Measurements from ENCODE around the gene IFIT1B. TPM values are rescaled to one million over a fixed set of nuclear protein-coding genes. Genes with fewer than 3 reads are reported as not detected.

The IFIT1B gene
- total and polyA plus RNA-seq, 10 of the 15 experiments (the other 5 are each of a cell fraction or from before 2014, with no cell fraction given), result 0.04 TPM; not detected in 9

DNA sequence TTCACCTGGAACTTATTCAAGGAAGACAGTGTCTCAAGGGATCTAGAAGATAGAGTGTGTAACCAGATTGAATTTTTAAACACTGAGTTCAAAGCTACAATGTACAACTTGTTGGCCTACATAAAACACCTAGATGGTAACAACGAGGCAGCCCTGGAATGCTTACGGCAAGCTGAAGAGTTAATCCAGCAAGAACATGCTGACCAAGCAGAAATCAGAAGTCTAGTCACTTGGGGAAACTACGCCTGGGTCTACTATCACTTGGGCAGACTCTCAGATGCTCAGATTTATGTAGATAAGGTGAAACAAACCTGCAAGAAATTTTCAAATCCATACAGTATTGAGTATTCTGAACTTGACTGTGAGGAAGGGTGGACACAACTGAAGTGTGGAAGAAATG lies 39.1 kb upstream of the IFIT1B start:
- Histone ChIP-seq H3K4me3 (no peak overlapping the region), H3K9ac (ENCODE audit: control insufficient read depth, insufficient read depth, low read length) (no peak overlapping the region), H3K4me1 (ENCODE audit: control insufficient read depth, insufficient read depth, low read length) (no peaks in the 10 kb centered on the region), H3K27me3 (replicated peaks in 1 of 2; ENCODE audit: control insufficient read depth in 2 of 2, insufficient read depth in 2 of 2, low read length in 1 of 2) (no peaks in the 10 kb centered on the region), H3K27ac (ENCODE audit: control insufficient read depth, insufficient read depth) (no peak overlapping the region), H2AFZ (ENCODE audit: control insufficient read depth, low read depth, low read length) (no peak overlapping the region), H4K20me1 (ENCODE audit: control insufficient read depth, insufficient read depth) (no peaks in the 10 kb centered on the region), H3K36me3 (ENCODE audit: control insufficient read depth in 2 of 2, insufficient read depth in 2 of 2, low read length in 1 of 2) (peaks cover 6 to 22% of the 10 kb centered on the region in 2 experiments), H3K79me2 (ENCODE audit: control insufficient read depth, insufficient read depth, low read length) (peaks cover 22% of the 10 kb centered on the region), H3K4me2 (ENCODE audit: control insufficient read depth, insufficient read depth) (no peak overlapping the region), H3K9me3 (replicated peaks; ENCODE audit: control insufficient read depth, insufficient read depth, low read length) (no peaks in the 10 kb centered on the region)
- intact Hi-C loops (cut with micrococcal nuclease; ENCODE audit: unreplicated experiment), result no loop called here
- DNase-seq (ENCODE audit: low read depth, low spot score) (no peak), ATAC-seq (no peak), FAIRE-seq (no peak)
- TF ChIP-seq, protein P1, sequence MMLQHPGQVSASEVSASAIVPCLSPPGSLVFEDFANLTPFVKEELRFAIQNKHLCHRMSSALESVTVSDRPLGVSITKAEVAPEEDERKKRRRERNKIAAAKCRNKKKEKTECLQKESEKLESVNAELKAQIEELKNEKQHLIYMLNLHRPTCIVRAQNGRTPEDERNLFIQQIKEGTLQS (IDR thresholded peaks at IDR 0.05; ENCODE audit: borderline replicate concordance, extremely low read depth, low read depth, low read length), result no peak
- no peak for TF ChIP-seq CBX3 (IDR thresholded peaks at IDR 0.05; ENCODE audit: borderline replicate concordance, low read depth)
- TF ChIP-seq PML (IDR thresholded peaks at IDR 0.05; ENCODE audit: low read length), result no peak
- TF ChIP-seq POLR2AphosphoS2 (IDR thresholded peaks at IDR 0.05; ENCODE audit: low read depth, low read length), result no peak
- TF ChIP-seq KLF5 (IDR thresholded peaks at IDR 0.05; ENCODE audit: partially characterized antibody), result no peak
- no peak for TF ChIP-seq POLR2A (IDR thresholded peaks at IDR 0.05; ENCODE audit: low read depth, low read length)
- TF ChIP-seq, protein P2, sequence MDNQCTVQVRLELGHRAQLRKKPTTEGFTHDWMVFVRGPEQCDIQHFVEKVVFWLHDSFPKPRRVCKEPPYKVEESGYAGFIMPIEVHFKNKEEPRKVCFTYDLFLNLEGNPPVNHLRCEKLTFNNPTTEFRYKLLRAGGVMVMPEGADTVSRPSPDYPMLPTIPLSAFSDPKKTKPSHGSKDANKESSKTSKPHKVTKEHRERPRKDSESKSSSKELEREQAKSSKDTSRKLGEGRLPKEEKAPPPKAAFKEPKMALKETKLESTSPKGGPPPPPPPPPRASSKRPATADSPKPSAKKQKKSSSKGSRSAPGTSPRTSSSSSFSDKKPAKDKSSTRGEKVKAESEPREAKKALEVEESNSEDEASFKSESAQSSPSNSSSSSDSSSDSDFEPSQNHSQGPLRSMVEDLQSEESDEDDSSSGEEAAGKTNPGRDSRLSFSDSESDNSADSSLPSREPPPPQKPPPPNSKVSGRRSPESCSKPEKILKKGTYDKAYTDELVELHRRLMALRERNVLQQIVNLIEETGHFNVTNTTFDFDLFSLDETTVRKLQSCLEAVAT (IDR thresholded peaks at IDR 0.05), result no peak
- TF ChIP-seq YY1 (IDR thresholded peaks at IDR 0.05; ENCODE audit: low read depth, low read length), result no peak
- no peak for TF ChIP-seq REST (IDR thresholded peaks at IDR 0.05; ENCODE audit: low read depth, low read length)
- TF ChIP-seq ASH2L (IDR thresholded peaks at IDR 0.05; ENCODE audit: borderline replicate concordance, low read depth), result no peak
- TF ChIP-seq, protein P3, sequence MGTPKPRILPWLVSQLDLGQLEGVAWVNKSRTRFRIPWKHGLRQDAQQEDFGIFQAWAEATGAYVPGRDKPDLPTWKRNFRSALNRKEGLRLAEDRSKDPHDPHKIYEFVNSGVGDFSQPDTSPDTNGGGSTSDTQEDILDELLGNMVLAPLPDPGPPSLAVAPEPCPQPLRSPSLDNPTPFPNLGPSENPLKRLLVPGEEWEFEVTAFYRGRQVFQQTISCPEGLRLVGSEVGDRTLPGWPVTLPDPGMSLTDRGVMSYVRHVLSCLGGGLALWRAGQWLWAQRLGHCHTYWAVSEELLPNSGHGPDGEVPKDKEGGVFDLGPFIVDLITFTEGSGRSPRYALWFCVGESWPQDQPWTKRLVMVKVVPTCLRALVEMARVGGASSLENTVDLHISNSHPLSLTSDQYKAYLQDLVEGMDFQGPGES (IDR thresholded peaks at IDR 0.05), result no peak
- TF ChIP-seq RB1 (IDR thresholded peaks at IDR 0.05; ENCODE audit: borderline replicate concordance), result no peak
- TF ChIP-seq MEF2A (IDR thresholded peaks at IDR 0.05; ENCODE audit: insufficient read depth, low read depth, low read length), result no peak
- TF ChIP-seq, protein P4, sequence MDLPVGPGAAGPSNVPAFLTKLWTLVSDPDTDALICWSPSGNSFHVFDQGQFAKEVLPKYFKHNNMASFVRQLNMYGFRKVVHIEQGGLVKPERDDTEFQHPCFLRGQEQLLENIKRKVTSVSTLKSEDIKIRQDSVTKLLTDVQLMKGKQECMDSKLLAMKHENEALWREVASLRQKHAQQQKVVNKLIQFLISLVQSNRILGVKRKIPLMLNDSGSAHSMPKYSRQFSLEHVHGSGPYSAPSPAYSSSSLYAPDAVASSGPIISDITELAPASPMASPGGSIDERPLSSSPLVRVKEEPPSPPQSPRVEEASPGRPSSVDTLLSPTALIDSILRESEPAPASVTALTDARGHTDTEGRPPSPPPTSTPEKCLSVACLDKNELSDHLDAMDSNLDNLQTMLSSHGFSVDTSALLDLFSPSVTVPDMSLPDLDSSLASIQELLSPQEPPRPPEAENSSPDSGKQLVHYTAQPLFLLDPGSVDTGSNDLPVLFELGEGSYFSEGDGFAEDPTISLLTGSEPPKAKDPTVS (IDR thresholded peaks at IDR 0.05; ENCODE audit: low read depth, low read length), result no peak
- no peak for TF ChIP-seq RBBP5 (conservative IDR thresholded peaks at IDR 0.05)
- no peak for TF ChIP-seq SUZ12 (IDR thresholded peaks at IDR 0.05; ENCODE audit: unreplicated experiment)
- TF ChIP-seq SRF (IDR thresholded peaks at IDR 0.05; ENCODE audit: low read depth in 2 of 2, low read length in 2 of 2), result no peak
- TF ChIP-seq NR2F1 (conservative IDR thresholded peaks at IDR 0.05), result no peak
- WGBS (ENCODE audit: insufficient coverage, insufficient replicate concordance, low lambda C conversion rate, missing lambda C conversion rate), result 95% methylated on average over 3 of the region's 3 CpGs
- ChIA-PET SMC1A (ENCODE audit: uncharacterized antibody, unreplicated experiment) (interaction anchor here (1.3 to 4.5 kb wide), 4 partner anchors 9 to 54 kb away, joined by 4 to 26 read pairs (median 15); partner anchors contain the start of gene IFIT1), POLR2A (no interaction called here), CTCF (interaction anchor here (1.0 to 4.2 kb wide), 3 partner anchors 13 to 30 kb away, joined by 3 to 22 read pairs (median 3); no protein-coding TSS in a partner anchor), RAD21 (ENCODE audit: unreplicated experiment) (interaction anchor here (0.7 to 3.0 kb wide), 2 partner anchors 13 to 30 kb away, joined by 3 to 11 read pairs; no protein-coding TSS in a partner anchor)
- BruUV-seq (replicated peaks), result no TSS peak
- in situ Hi-C loops (cut with MboI), result no loop called here
